Measurements from ENCODE around the gene CYP2D6. TPM values are rescaled to one million over a fixed set of nuclear protein-coding genes. Genes with fewer than 3 reads are reported as not detected.
"Not testable (repeated sequence)": the region's sequence is repeated elsewhere in the genome, so short reads cannot be mapped to it uniquely, and the experiment has no call there.

CYP2D6 gene
- polyA plus RNA-seq, 3 donors, result 4.5 TPM; not detected in 2

DNA sequence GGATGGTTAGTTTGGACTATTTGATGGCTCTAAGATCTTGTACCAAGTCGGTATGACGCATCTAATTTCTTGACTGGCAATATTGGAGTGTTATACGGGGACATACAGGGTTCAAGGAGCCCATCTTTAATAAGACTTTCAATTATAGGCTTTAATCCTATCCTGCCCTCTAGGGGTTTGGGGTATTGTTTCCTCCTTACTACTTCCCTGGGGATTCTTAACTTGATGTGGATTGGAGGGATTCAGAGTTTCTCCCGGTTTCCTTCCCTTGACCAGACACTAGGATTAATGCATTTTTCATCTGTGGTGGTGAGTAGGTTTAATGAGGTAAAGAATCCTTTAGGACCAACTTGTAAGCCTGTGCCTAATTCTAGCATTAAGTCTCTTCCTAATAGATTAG, 18.8 kb downstream of the CYP2D6 start:
- Mint-ChIP-seq H3K36me3 (peaks cover 6 to 14% of the 10 kb centered on the region in 2 donors), H3K9me3 (peaks cover 18 to 28% (median 26%) of the 10 kb centered on the region in 7 donors), H3K4me3 (no peak overlapping the region), H3K27ac (no peak overlapping the region), H3K27me3 (ENCODE audit: low read depth in 3 of 3) (peaks cover 2 to 6% (median 2%) of the 10 kb centered on the region in 3 donors), H3K4me1 (no peaks in the 10 kb centered on the region)
- no peak for DNase-seq
- no peaks in the 10 kb centered on the region for H3K4me1 ChIP-seq (ENCODE audit: control insufficient read depth in 1 of 2, insufficient read depth in 2 of 2, low read length in 2 of 2)
- H3K79me2 ChIP-seq (ENCODE audit: insufficient read depth, low read length), result no peaks in the 10 kb centered on the region
- H4K20me1 ChIP-seq (ENCODE audit: insufficient read depth, low read length), result no peaks in the 10 kb centered on the region
- H3K27me3 ChIP-seq (ENCODE audit: control insufficient read depth in 2 of 2, insufficient read depth in 2 of 2, low read length in 2 of 2), result no peaks in the 10 kb centered on the region
- no CpG with 5 or more reads among the region's 4 CpGs for WGBS (ENCODE audit: insufficient coverage)
- peaks cover 21 to 25% of the 10 kb centered on the region in 2 donors for H3K9me3 ChIP-seq (replicated peaks in 1 of 2; ENCODE audit: control insufficient read depth in 1 of 2, insufficient read depth in 1 of 2, low read length in 2 of 2)
- intact Hi-C loops (cut with micrococcal nuclease), result no loop called here
- H3K4me3 ChIP-seq (replicated peaks in 1 of 3; ENCODE audit: low read depth in 2 of 3, low read length in 3 of 3), result no peak overlapping the region
- H3K27ac ChIP-seq (ENCODE audit: low read depth in 1 of 2, low read length in 2 of 2), result no peak overlapping the region
- no peak for TF ChIP-seq CTCF (IDR thresholded peaks at IDR 0.05)
- no peaks in the 10 kb centered on the region for H3K36me3 ChIP-seq (replicated peaks in 1 of 2; ENCODE audit: control insufficient read depth in 1 of 2, insufficient read depth in 2 of 2, low read length in 2 of 2)
- H2AFZ ChIP-seq (ENCODE audit: insufficient read depth, low read depth, low read length, poor library complexity, severe bottlenecking), result no peak overlapping the region
- H3K4me2 ChIP-seq (replicated peaks; ENCODE audit: extremely low read depth, low read length, poor library complexity, severe bottlenecking), result no peak overlapping the region
- no peak overlapping the region for H3K9ac ChIP-seq (ENCODE audit: insufficient read depth, low read length, poor library complexity, severe bottlenecking)

DNA sequence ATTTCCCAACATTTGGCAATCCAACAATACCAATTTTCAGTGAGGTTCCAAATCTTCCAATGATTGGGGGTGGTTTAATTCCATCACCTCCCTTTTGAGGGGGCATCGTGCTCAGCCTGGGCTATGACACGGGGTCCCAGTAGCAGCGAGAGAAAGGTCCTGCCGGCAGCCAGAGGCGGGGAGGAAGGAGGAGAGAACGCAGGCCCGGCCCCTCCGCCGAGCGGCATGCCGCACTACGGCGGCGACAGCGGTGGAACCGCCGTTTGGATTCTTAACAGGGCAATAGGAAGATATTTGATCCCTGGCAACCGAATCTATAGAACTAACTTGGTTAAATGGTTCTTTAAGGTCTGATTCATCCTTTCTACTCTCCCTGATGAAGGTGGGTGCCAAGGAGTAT, 21.8 kb downstream of the CYP2D6 start:
- no peaks in the 10 kb centered on the region for H4K20me1 ChIP-seq (ENCODE audit: insufficient read depth, low read length)
- H3K27me3 ChIP-seq (ENCODE audit: control insufficient read depth in 2 of 2, insufficient read depth in 2 of 2, low read length in 2 of 2), result no peaks in the 10 kb centered on the region
- no peaks in the 10 kb centered on the region for H3K36me3 ChIP-seq (replicated peaks in 1 of 2; ENCODE audit: control insufficient read depth in 1 of 2, insufficient read depth in 2 of 2, low read length in 2 of 2)
- intact Hi-C loops (cut with micrococcal nuclease), result no loop called here
- no peak overlapping the region for H3K4me3 ChIP-seq (replicated peaks in 1 of 3; ENCODE audit: low read depth in 2 of 3, low read length in 3 of 3)
- Mint-ChIP-seq H3K27me3 (ENCODE audit: low read depth in 3 of 3) (peaks cover 0 to 2% (median 0%) of the 10 kb centered on the region in 3 donors), H3K4me3 (no peak overlapping the region), H3K36me3 (peaks cover 12 to 18% of the 10 kb centered on the region in 2 donors), H3K9me3 (peaks cover 11 to 21% (median 20%) of the 10 kb centered on the region in 7 donors), H3K27ac (no peak overlapping the region), H3K4me1 (no peaks in the 10 kb centered on the region)
- H2AFZ ChIP-seq (ENCODE audit: insufficient read depth, low read depth, low read length, poor library complexity, severe bottlenecking), result no peak overlapping the region
- no peak for DNase-seq
- 60% methylated on average over 2 of the region's 18 CpGs for WGBS (ENCODE audit: insufficient coverage)
- H3K9ac ChIP-seq (ENCODE audit: insufficient read depth, low read length, poor library complexity, severe bottlenecking), result no peak overlapping the region
- H3K27ac ChIP-seq (ENCODE audit: low read depth in 1 of 2, low read length in 2 of 2), result no peak overlapping the region
- no peak overlapping the region for H3K4me2 ChIP-seq (replicated peaks; ENCODE audit: extremely low read depth, low read length, poor library complexity, severe bottlenecking)
- no peaks in the 10 kb centered on the region for H3K4me1 ChIP-seq (ENCODE audit: control insufficient read depth in 1 of 2, insufficient read depth in 2 of 2, low read length in 2 of 2)
- TF ChIP-seq CTCF (IDR thresholded peaks at IDR 0.05), result no peak
- H3K79me2 ChIP-seq (ENCODE audit: insufficient read depth, low read length), result no peaks in the 10 kb centered on the region
- H3K9me3 ChIP-seq (replicated peaks in 1 of 2; ENCODE audit: control insufficient read depth in 1 of 2, insufficient read depth in 1 of 2, low read length in 2 of 2), result peaks cover 18 to 24% of the 10 kb centered on the region in 2 donors

DNA sequence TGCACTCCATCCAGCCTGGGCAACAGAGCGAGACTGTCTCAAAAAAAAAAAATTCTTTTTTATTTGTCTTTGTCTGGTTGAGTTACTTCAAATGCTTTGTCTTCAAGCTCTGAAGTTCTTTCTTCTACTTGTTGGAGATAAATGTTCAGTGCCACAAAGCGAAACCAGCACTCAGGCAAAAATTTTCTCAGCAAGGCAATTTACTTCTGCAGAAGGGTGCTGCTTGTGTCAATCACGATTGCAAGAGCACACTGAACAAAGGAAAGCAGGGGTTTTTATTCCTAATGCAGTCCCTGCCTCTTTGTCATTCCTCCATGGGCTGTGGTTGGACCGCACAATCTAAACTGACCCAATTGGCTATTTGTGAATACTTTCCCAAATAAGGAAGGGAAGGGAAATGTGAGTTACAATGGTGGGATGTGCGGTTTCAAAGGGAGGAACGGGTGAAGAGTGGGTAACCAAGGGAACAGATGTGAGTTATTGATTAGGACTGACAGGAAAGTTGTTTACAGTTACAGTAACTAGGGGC, 26.2 kb downstream of the CYP2D6 start:
- peaks cover 21 to 27% of the 10 kb centered on the region in 2 donors for H3K36me3 Mint-ChIP-seq
- H3K9me3 Mint-ChIP-seq, result peaks cover 32 to 62% (median 57%) of the 10 kb centered on the region in 7 donors
- H3K27ac Mint-ChIP-seq; H3K79me2 ChIP-seq (ENCODE audit: insufficient read depth, low read length); H3K4me3 Mint-ChIP-seq; H3K4me1 Mint-ChIP-seq; H3K27me3 Mint-ChIP-seq (ENCODE audit: low read depth in 3 of 3); H4K20me1 ChIP-seq (ENCODE audit: insufficient read depth, low read length); DNase-seq; H3K4me3 ChIP-seq (replicated peaks in 1 of 3; ENCODE audit: low read depth in 2 of 3, low read length in 3 of 3); intact Hi-C loops (cut with micrococcal nuclease); H2AFZ ChIP-seq (ENCODE audit: insufficient read depth, low read depth, low read length, poor library complexity, severe bottlenecking); H3K36me3 ChIP-seq (replicated peaks in 1 of 2; ENCODE audit: control insufficient read depth in 1 of 2, insufficient read depth in 2 of 2, low read length in 2 of 2); H3K27ac ChIP-seq (ENCODE audit: low read depth in 1 of 2, low read length in 2 of 2); H3K4me2 ChIP-seq (replicated peaks; ENCODE audit: extremely low read depth, low read length, poor library complexity, severe bottlenecking); H3K9ac ChIP-seq (ENCODE audit: insufficient read depth, low read length, poor library complexity, severe bottlenecking); H3K27me3 ChIP-seq (ENCODE audit: control insufficient read depth in 2 of 2, insufficient read depth in 2 of 2, low read length in 2 of 2); H3K4me1 ChIP-seq (ENCODE audit: control insufficient read depth in 1 of 2, insufficient read depth in 2 of 2, low read length in 2 of 2): not testable (repeated sequence)
- WGBS (ENCODE audit: insufficient coverage), result 95% methylated on average over 3 of the region's 6 CpGs
- peaks cover 53 to 57% of the 10 kb centered on the region in 2 donors for H3K9me3 ChIP-seq (replicated peaks in 1 of 2; ENCODE audit: control insufficient read depth in 1 of 2, insufficient read depth in 1 of 2, low read length in 2 of 2)

Data from CD14-positive monocyte (primary cell).